ENCODE measurements around the gene ITGA8.
"Not testable (repeated sequence)": the region's sequence is repeated elsewhere in the genome, so short reads cannot be mapped to it uniquely, and the experiment has no call there.

ITGA8 gene

DNA sequence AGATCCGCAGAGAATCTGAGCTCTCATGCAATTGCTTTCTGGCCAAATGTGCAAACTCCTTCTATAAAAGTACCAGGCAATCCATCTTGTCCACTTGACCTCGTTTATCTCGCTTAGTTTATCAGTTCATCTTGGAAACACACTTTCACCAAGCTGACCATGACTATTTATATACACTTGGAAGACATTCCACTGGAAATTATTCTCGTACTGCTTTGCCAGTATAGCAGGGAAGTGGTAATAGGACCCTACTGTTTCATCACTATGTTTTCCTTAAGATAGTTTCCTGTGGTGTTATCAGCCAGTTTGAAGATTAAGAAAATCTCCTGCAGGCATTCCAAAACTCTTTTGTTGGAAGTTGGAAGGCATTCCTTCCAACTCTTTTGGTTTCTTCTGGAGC is 233.3 kb downstream of the ITGA8 start:
- no peak for DNase-seq

DNA sequence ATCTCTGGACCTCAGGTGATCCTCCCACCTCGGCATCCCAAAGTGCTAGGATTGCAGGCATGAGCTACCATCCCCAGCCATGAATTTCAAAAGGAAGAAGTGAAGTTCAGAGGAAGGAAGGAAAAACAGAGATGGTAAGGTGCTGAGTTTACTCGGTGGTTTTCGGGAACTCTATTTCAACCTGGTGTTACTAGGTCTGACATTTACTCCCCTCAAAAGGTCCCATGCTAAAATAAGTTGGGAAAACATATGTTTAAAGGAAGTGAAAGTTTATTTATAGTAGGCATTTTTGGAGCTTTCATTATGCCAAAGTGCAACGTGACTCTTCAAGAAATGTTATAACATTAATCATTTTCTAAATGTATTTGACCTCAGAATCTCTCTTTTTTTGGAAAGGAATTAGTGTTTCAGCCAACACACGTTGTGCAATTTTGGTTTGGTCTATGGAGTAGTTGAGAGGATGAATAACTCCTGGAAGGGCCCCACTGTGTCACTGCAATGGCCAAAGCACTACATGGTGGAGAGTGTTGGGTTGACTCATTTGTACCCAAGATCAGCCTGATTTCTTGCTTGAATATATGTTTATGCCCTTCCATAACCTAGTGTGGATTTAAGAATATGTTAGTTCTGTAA is 233.9 kb downstream of the ITGA8 start:
- no peak for DNase-seq

DNA sequence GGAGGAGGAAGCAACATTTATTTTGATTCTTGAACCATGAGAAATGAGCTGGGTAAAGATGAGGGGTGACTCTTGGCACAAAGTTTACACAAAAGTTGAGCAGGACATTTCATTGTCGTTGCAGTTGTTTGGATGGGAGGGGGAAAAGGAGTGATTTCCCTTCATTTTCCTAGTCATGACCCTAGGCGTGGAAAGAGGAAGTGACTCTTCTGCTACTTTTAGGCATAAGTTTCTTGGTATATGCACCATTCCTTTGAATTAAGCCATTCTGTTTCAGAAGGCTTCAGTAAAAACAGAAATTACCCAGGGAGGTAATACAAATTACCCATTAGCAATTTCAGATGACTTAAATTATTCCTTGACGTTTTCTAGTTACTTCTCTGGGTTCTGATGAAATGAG is 234.7 kb downstream of the ITGA8 start:
- DNase-seq, result no peak

DNA sequence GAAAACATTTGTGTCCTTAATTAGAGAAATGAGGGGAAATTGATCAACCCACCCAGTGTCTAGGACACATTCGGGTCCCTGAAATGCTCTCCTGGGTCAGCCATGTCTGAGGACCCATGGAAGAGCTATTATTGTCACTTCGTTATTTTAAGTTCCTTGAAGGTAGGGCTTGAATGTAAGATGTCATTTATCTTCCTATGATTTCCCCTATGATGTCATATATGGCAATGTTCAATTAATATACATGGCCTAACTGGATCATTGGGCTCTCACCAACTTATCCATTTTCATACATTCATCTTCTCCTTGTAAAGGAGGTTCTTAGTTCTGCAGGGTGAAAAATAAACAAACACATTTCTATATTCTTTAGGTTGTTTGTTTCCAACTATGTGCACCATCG is 235.6 kb downstream of the ITGA8 start:
- DNase-seq, result no peak

DNA sequence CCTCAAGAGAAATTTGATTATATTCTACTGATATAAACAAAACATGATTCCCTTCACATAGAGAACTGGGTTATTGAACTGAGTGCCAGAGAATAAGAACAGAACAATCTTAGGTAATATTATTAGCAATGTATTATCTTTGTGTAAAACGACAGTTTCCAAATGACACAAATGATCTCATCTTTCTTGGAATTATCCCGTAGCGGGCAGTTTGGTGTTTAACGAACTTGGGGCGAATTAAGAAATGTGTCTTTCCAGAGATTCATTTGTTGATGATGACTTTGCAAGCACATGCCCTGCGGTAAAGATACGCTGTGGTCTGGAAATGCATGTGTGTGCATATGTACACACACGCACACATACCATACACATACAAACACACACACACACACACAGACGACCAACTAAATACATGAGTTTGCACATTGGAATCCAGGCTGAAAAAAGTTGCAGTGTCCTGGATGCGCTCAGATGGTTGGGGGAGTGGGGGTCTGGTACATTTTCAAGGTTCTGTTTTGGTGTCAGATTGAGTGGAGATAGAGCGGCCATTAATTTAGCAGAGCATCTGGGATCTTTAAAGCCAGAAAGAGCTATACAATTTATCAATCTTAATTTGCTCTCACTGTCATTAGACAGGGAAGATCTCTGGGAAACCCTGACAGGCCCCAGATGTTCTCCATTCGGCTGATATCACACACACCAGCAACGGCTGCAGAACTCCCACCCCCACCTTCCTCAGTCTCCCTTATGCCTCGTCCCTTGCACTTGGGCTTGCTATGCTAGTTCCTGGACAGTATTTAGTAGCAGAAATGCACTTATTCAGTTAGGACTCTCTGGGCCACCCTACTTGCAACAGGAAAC is 236.3 kb downstream of the ITGA8 start:
- DNase-seq, result no peak

DNA sequence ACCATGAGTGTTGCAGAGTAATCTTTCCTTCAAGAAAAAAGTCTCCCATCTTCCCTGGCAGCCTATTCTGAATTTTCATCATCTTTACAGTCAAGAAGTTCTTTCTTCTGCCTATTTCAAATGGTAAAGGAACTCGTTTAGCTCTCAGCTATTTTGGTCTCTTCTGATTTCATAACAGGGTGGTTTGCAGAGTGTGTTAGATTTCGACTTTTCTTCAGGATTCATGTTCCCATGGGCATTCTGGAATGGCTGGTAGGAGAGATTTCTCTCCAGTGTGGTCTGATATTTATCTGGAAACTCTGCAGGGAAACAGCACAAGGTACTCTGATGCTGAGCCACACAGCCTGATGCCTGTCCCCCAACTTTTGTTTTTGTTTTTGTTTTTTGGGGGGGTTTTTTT is 237.6 kb downstream of the ITGA8 start:
- no peak for DNase-seq

DNA sequence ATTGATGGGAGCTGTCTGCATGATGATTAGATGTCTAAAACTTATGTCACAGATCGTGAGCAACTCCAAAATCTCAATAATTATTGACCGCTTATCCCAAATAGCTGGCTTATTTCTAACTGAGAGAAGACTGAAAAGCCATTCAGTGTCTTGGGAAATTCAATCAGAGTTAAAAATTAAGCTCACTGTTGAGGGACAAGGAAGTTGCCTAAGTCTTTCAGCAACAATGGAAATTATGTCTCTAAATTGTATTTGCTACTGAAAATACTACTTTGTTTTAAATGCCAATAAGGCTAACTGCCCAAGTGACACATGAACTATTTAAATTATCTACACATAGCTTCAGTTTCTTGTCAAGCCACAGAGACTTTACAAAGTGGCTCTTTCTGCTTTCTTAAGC is 240.8 kb downstream of the ITGA8 start:
- DNase-seq, result no peak

DNA sequence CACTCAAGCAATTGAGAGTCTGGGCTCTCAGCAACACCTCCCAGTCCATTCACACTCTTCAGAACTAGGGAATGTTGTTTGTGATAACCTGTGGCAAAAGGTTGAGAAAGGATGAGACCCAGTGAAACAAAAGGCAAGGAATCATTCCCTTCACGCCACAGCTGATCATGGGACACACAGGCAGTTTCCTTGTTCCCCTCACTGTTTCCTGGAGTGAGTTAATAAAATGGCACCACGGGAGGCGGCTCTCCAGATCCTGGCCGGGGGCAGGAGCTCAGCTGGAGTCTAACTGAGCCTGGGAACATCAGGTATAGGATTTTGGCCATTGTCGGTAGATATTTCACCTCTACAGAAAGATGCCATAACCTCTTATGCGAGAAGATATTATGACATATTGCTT is 241.3 kb downstream of the ITGA8 start:
- DNase-seq, result no peak

DNA sequence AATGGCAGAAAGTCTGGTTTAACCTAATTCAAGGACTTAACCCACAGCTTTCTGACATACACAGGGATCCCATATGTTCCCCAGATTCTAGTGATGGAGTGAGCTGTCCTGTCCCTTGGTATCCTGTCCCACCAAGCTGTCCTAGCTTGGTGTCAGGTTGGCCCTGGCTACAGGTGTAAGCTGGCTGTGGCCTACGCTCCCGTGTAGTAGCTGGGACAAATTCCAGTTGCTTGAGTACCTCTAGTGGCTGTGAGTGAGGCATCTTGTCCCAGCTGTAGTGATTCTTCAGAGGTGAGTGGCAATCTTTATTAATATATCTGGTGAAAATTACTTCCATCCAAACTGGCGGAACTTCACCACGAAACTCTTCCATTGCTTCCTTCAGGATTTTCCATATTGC is 243.4 kb downstream of the ITGA8 start:
- no peak for DNase-seq

DNA sequence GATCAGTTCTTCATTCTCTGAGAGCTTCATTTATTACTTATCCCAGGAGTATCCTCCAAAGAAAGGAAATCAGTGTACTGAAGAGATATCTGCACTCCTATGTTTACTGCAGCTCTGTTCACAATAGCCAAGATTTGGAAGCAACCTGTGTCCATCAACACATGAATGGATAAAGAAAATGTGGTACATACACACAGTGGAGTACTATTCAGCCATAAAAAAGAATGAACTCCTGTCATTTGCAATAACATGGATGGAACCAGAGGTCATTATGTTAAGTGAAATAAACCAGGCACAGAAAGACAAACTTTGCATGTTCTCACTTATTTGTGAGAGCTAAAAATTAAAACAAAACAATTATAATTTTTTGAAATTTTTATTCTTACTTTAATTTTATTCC is 244.3 kb downstream of the ITGA8 start:
- not testable (repeated sequence) for DNase-seq

DNA sequence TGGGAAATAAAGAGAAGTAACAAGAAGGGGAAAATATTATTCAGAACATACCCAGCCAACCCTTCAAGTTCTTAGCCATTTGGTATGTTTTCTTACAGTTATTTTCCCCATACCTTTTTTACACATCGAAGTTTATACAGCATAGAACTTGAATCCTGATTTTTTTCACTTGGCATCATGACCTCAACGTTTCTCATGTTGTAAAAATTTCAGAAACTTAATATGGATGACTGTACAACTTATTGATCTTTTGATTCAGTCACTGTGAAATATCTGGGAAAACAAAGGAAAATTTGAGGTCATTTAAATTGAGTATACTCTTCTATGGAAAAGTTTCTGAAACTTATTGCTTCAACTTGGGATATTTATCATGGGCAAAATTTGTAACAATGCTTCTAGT is 245.1 kb downstream of the ITGA8 start:
- DNase-seq, result no peak

DNA sequence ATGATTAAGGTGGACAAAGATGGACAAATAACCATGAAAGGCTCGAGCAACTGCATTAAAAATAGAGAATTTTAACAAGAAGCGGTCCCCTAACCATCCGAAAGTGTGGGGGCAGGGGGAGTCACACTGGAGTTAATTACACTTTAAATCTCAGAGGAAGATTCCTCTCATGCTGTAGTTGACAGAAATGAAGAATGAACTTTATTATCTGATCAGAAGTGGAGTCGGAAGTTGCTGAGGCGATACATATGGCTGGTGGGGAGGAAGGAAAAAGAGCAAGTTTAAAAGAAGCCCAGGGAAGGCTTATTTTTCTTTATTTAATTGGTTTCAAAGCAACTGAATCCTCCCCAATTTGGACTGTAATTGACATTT is 246.3 kb downstream of the ITGA8 start:
- DNase-seq, result no peak

DNA sequence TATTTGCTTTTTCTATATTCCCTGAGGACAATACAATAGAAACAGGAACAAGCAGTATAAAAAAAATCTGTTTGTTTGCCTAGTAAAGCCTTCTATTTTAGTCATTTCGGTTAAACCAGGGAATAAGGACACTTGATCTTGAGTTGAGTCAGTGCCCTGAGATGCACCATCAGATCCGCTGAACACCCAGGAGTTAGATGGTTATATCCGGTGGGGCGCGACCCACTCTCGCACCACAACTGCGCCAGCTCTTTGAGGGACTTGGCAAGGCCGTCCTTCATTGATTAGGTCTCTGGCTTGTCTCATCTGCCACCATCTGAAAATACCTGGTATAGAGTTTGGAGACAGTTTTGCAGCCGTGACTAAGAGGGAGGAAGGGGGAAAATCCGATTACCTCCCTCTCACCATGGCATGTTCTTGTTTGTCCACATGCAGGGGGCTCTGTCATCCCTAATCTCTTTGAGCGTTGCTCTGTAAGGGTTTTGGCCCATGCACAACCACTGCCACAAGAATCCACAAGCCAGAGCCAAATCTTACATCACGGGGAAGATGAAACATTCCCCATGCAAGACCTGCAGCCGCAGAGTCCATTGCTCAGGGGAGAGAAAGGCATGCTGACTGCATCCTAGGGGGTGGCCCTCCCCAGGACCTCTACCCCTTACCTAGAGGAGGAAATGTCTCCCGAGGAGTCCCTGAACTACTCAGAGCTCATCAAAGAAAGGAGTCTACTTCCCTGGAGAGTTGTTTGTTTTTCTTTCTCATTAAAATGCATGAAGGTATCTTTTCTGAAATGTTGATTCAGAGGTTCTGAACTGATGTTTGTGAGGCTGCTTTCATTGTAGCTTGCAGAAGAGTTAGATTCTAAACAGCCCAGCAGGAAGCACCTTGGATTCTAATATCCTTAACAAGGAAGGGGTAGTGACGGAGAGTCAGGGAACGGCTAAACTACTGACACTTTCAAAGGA is 247.0 kb downstream of the ITGA8 start:
- DNase-seq, result no peak

DNA sequence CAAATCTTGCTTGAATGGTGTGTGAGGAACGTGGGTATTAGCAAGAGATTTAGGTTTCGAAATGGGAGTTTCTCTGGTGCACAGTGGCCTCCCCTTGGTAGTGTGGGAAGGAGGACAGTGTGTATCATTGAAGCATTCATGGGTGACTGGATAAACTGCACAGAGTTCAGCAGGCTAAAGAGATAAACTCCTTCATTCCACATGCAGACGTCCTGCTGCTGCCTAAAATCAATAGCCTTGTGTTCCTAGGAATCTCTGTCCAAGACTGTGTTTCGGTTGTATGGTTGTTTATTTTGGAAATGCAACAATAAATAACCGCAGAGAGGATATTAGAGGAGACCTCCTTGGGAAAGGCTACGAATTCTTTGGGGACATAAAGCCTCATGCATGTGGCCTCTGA is 247.7 kb downstream of the ITGA8 start:
- no peak for DNase-seq

DNA sequence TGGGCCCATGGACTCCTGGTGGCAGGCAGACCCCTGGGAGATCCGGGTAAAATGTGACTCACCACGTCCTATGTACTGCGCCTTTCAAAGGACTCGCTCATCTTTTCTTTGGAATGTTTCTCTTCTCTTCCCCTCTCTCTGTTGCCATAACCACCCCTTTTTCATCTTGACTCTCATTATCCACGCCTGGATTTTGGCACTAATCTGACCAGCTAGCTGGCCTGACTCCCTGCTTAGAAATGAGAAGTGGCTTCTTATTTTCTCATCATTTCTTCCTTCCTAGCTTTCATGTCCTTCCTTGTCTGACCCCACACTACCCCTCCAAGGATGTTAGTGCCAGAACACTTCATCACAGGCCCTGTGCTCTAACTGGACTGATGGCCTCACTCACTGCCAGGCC is 250.6 kb downstream of the ITGA8 start:
- no peak for DNase-seq

DNA sequence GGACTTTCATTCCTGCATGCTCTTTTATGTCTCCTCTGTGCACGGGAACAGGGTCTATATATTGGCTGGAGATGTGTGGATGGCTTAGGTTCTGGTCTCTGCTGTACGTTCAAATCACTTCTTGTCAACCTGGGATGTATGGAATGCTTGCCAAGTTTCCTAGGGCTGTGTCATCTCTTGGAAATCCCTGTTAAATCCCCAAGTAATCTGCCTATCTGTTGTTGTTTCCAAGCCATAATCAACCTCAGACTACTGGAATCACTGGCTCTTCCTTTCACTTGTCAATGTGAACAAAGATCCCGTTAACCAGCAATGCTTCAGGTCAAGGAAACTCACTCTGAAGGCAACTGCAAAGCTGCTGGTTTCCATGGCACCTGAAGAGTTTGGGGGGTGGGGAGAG is 255.3 kb downstream of the ITGA8 start:
- no peak for DNase-seq

All from NCI-H446 (cell line).